ENCODE data around the gene EFL1.

The EFL1 gene

GRCh38 chr15:82114660-82115059 is 147.9 kb downstream of the EFL1 start:
- FAIRE-seq: no peak

GRCh38 chr15:82113106-82113715 is 149.3 kb downstream of the EFL1 start:
- FAIRE-seq: no peak

- no peak for FAIRE-seq
These were observed 150.6 kb downstream of the EFL1 start for GRCh38 chr15:82111918-82112317.

- FAIRE-seq: no peak
These were observed 152.4 kb downstream of the EFL1 start for GRCh38 chr15:82110144-82110543.

GRCh38 chr15:82108489-82109078 is 153.9 kb downstream of the EFL1 start:
- no peak for FAIRE-seq

- no peak for FAIRE-seq
These were observed 155.9 kb downstream of the EFL1 start for GRCh38 chr15:82106679-82107078.

GRCh38 chr15:82105451-82106215 is 156.9 kb downstream of the EFL1 start:
- FAIRE-seq: no peak

- no peak for FAIRE-seq
These were observed 159.1 kb downstream of the EFL1 start for GRCh38 chr15:82103468-82103867.

GRCh38 chr15:82100111-82100929 is 162.2 kb downstream of the EFL1 start:
- no peak for FAIRE-seq

- no peak for FAIRE-seq
These were observed 163.9 kb downstream of the EFL1 start for GRCh38 chr15:82098674-82099073.

GRCh38 chr15:82095803-82096202 is 166.7 kb downstream of the EFL1 start:
- no peak for FAIRE-seq

- FAIRE-seq: no peak
These were observed 168.7 kb downstream of the EFL1 start for GRCh38 chr15:82093774-82094211.

- FAIRE-seq: no peak
These were observed 169.2 kb downstream of the EFL1 start for GRCh38 chr15:82093325-82093724.

- no peak for FAIRE-seq
These were observed 170.8 kb downstream of the EFL1 start for GRCh38 chr15:82091636-82092140.

- no peak for FAIRE-seq
These were observed 176.1 kb downstream of the EFL1 start for GRCh38 chr15:82086243-82086995.

GRCh38 chr15:82081914-82082762 is 180.4 kb downstream of the EFL1 start:
- FAIRE-seq: no peak

- no peak for FAIRE-seq
These were observed 181.8 kb downstream of the EFL1 start for GRCh38 chr15:82080774-82081173.

Data from endometrium (tissue), 2 donors.